HEK293 (cell line): ENCODE results near the gene SLX9.

ENCODE experiments used
- CTCF ChIP-seq: fragments of 450-650 bp; formaldehyde crosslinking; IDR thresholded peaks from 2 replicates; pipeline ENCODE4 v1.5.1; 2016; ENCODE audit warnings: missing biosample characterization, missing genetic modification characterization
- REST ChIP-seq: fragments of 450-650 bp; formaldehyde crosslinking; IDR thresholded peaks from 2 replicates; pipeline ENCODE4 v1.5.1; 2016; ENCODE audit warnings: missing biosample characterization, missing genetic modification characterization
- TSHZ1 ChIP-seq: fragments of 450-650 bp; formaldehyde crosslinking; IDR thresholded peaks from 2 replicates; pipeline ENCODE4 v1.5.1; 2016; ENCODE audit warnings: missing biosample characterization, missing genetic modification characterization, borderline replicate concordance
- YY1 ChIP-seq: fragments of 450-650 bp; formaldehyde crosslinking; IDR thresholded peaks from 2 replicates; pipeline ENCODE4 v1.5.1; 2018; ENCODE audit warnings: missing biosample characterization, missing genetic modification characterization
- ZBTB20 ChIP-seq: fragments of 450-650 bp; formaldehyde crosslinking; IDR thresholded peaks from 2 replicates; pipeline ENCODE4 v1.5.1; 2016; ENCODE audit warnings: missing biosample characterization, missing genetic modification characterization
- ZBTB26 ChIP-seq: fragments of 450-650 bp; formaldehyde crosslinking; optimal IDR thresholded peaks from 2 replicates; pipeline ENCODE3; 2016; ENCODE audit warnings: missing biosample characterization, mild to moderate bottlenecking, missing genetic modification characterization
- ZFHX2 ChIP-seq: fragments of 450-650 bp; formaldehyde crosslinking; conservative IDR thresholded peaks from 2 replicates; pipeline ENCODE4 v1.5.1; 2016; ENCODE audit warnings: missing biosample characterization, missing genetic modification characterization
- ZFP69B ChIP-seq: fragments of 450-650 bp; formaldehyde crosslinking; IDR thresholded peaks from 2 replicates; pipeline ENCODE4 v1.5.1; 2016; ENCODE audit warnings: missing biosample characterization, missing genetic modification characterization
- ZNF138 ChIP-seq: fragments of 450-650 bp; formaldehyde crosslinking; IDR thresholded peaks from 2 replicates; pipeline ENCODE4 v1.5.1; 2016; ENCODE audit warnings: missing biosample characterization, missing genetic modification characterization, borderline replicate concordance
- ZNF23 ChIP-seq: fragments of 450-650 bp; formaldehyde crosslinking; IDR thresholded peaks from 2 replicates; pipeline ENCODE4 v1.5.1; 2016; ENCODE audit warnings: missing biosample characterization, missing genetic modification characterization, borderline replicate concordance
- ZNF24 ChIP-seq: fragments of 450-650 bp; formaldehyde crosslinking; IDR thresholded peaks from 2 replicates; pipeline ENCODE4 v1.5.1; 2016; ENCODE audit warnings: missing biosample characterization, missing genetic modification characterization
- ZNF544 ChIP-seq: fragments of 450-650 bp; formaldehyde crosslinking; IDR thresholded peaks from 2 replicates; pipeline ENCODE4 v1.5.0; 2017; ENCODE audit warnings: missing biosample characterization, missing genetic modification characterization
- ZNF629 ChIP-seq: fragments of 450-650 bp; formaldehyde crosslinking; IDR thresholded peaks from 2 replicates; pipeline ENCODE4 v1.5.1; 2017; ENCODE audit warnings: missing biosample characterization, missing genetic modification characterization
- TF ChIP-seq, protein P1 (sequence below): fragments of 450-650 bp; IDR thresholded peaks from 2 replicates; pipeline ENCODE4 v1.5.1; 2018; ENCODE audit warnings: missing biosample characterization, mild to moderate bottlenecking, missing genetic modification characterization

GRCh38 chr21:44957901-44958451, 18.1 kb downstream of the SLX9 start:
- no peak for TF ChIP-seq ZBTB20 (tag by site-specific recombination)
- TF ChIP-seq CTCF (tag by site-specific recombination): no peak
- no peak for TF ChIP-seq ZBTB26 (tag by site-specific recombination)
- no peak for TF ChIP-seq ZFP69B (tag by site-specific recombination)
- no peak for TF ChIP-seq TSHZ1
- no peak for TF ChIP-seq ZFHX2
- TF ChIP-seq ZNF23 (tag by site-specific recombination): no peak
- no peak for TF ChIP-seq ZNF24 (tag by site-specific recombination)
- no peak for TF ChIP-seq ZNF544 (tag by site-specific recombination)
- TF ChIP-seq ZNF138 (tag by site-specific recombination): no peak
- TF ChIP-seq YY1: no peak
- no peak for TF ChIP-seq ZNF629 (tag by site-specific recombination)
- TF ChIP-seq, protein P1, sequence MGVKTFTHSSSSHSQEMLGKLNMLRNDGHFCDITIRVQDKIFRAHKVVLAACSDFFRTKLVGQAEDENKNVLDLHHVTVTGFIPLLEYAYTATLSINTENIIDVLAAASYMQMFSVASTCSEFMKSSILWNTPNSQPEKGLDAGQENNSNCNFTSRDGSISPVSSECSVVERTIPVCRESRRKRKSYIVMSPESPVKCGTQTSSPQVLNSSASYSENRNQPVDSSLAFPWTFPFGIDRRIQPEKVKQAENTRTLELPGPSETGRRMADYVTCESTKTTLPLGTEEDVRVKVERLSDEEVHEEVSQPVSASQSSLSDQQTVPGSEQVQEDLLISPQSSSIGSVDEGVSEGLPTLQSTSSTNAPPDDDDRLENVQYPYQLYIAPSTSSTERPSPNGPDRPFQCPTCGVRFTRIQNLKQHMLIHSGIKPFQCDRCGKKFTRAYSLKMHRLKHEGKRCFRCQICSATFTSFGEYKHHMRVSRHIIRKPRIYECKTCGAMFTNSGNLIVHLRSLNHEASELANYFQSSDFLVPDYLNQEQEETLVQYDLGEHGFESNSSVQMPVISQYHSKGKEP (tag by site-specific recombination): no peak
- no peak for TF ChIP-seq REST (tag by site-specific recombination)
